SK-N-SH treated with all-trans-retinoic acid at 6 μM for 48 hours (cell line): ENCODE measurements around the gene SIRPB1.

Experiments
- ATAC-seq: fragments of 200-7000 bp; cut with Tn5 transposase; 3 replicates; pipeline ENCODE4 v1.9.1; 2020; ENCODE audit warnings: mild to moderate bottlenecking, moderate library complexity
- ARNTL ChIP-seq: fragments of 450-650 bp; formaldehyde crosslinking; IDR thresholded peaks from 2 replicates; pipeline ENCODE4 v1.5.0; 2020; ENCODE audit warnings: low read depth, mild to moderate bottlenecking, moderate library complexity, borderline replicate concordance
- BACH2 ChIP-seq: fragments of 250-450 bp; sonication (Bioruptor Pico); IDR thresholded peaks from 2 replicates; pipeline ENCODE4 v1.9.0; 2021; ENCODE audit warnings: mild to moderate bottlenecking, borderline replicate concordance
- CSDC2 ChIP-seq: fragments of 250-450 bp; sonication (Bioruptor Pico); IDR thresholded peaks from 2 replicates; pipeline ENCODE4 v1.5.0; 2020; ENCODE audit warnings: mild to moderate bottlenecking, moderate library complexity
- ESRRG ChIP-seq: fragments of 250-450 bp; sonication (Bioruptor Pico); IDR thresholded peaks from 2 replicates; pipeline ENCODE4 v1.6.1; 2021; ENCODE audit warnings: mild to moderate bottlenecking
- GLIS3 ChIP-seq: fragments of 250-450 bp; sonication (Bioruptor Pico); IDR thresholded peaks from 2 replicates; pipeline ENCODE4 v1.5.0; 2020; ENCODE audit warnings: mild to moderate bottlenecking, moderate library complexity
- OSR1 ChIP-seq: fragments of 250-450 bp; sonication (Bioruptor Pico); IDR thresholded peaks from 2 replicates; pipeline ENCODE4 v1.8.0; 2022; ENCODE audit warnings: moderate library complexity, mild to moderate bottlenecking, inconsistent platforms
- POU6F1 ChIP-seq: fragments of 250-450 bp; sonication (Bioruptor Pico); IDR thresholded peaks from 2 replicates; pipeline ENCODE4 v1.8.0; 2021; ENCODE audit warnings: low read depth, mild to moderate bottlenecking, moderate library complexity, borderline replicate concordance
- PPARA ChIP-seq: fragments of 250-450 bp; sonication (Bioruptor Pico); IDR thresholded peaks from 2 replicates; pipeline ENCODE4 v1.5.0; 2020; ENCODE audit warnings: mild to moderate bottlenecking, borderline replicate concordance
- RARB ChIP-seq: fragments of 250-450 bp; sonication (Bioruptor Pico); IDR thresholded peaks from 2 replicates; pipeline ENCODE4 v1.8.0; 2021; ENCODE audit warnings: mild to moderate bottlenecking, moderate library complexity
- SNAI2 ChIP-seq: fragments of 250-450 bp; sonication (Bioruptor Pico); IDR thresholded peaks from 2 replicates; pipeline ENCODE4 v1.5.0; 2020; ENCODE audit warnings: mild to moderate bottlenecking, moderate library complexity
- TOX ChIP-seq: fragments of 250-450 bp; sonication (Bioruptor Pico); IDR thresholded peaks from 2 replicates; pipeline ENCODE4 v1.8.0; 2021; ENCODE audit warnings: mild to moderate bottlenecking, moderate library complexity, borderline replicate concordance
- ZC3H10 ChIP-seq: fragments of 250-450 bp; sonication (Bioruptor Pico); IDR thresholded peaks from 2 replicates; pipeline ENCODE4 v1.5.1; 2021; ENCODE audit warnings: mild to moderate bottlenecking, moderate library complexity
- ZFP3 ChIP-seq: fragments of 250-450 bp; sonication (Bioruptor Pico); IDR thresholded peaks from 2 replicates; pipeline ENCODE4 v1.5.0; 2020; ENCODE audit warnings: mild to moderate bottlenecking, moderate library complexity
- ZFP30 ChIP-seq: fragments of 450-650 bp; formaldehyde crosslinking; IDR thresholded peaks from 2 replicates; pipeline ENCODE4 v1.5.0; 2022; ENCODE audit warnings: mild to moderate bottlenecking, moderate library complexity
- ZNF565 ChIP-seq: fragments of 450-650 bp; formaldehyde crosslinking; conservative IDR thresholded peaks from 2 replicates; pipeline ENCODE4 v1.5.0; 2020; ENCODE audit warnings: low read depth, mild to moderate bottlenecking, moderate library complexity
- ZNF70 ChIP-seq: fragments of 450-650 bp; formaldehyde crosslinking; IDR thresholded peaks from 2 replicates; pipeline ENCODE4 v1.5.0; 2020; ENCODE audit warnings: mild to moderate bottlenecking, moderate library complexity
- ZNF8 ChIP-seq: fragments of 450-650 bp; formaldehyde crosslinking; IDR thresholded peaks from 2 replicates; pipeline ENCODE4 v1.5.0; 2020; ENCODE audit warnings: mild to moderate bottlenecking, moderate library complexity
- TF ChIP-seq, protein P1 (sequence below): fragments of 250-450 bp; sonication (Bioruptor Pico); IDR thresholded peaks from 2 replicates; pipeline ENCODE4 v1.5.0; 2020; ENCODE audit warnings: mild to moderate bottlenecking, moderate library complexity
- TF ChIP-seq, protein P2 (sequence below): fragments of 250-450 bp; sonication (Bioruptor Pico); IDR thresholded peaks from 2 replicates; pipeline ENCODE4 v1.5.1; 2020; ENCODE audit warnings: low read depth, mild to moderate bottlenecking, moderate library complexity
- TF ChIP-seq, protein P3 (sequence below): fragments of 250-450 bp; sonication (Bioruptor Pico); IDR thresholded peaks from 2 replicates; pipeline ENCODE4 v1.5.1; 2021; ENCODE audit warnings: mild to moderate bottlenecking, moderate library complexity

Gene SIRPB1

DNA sequence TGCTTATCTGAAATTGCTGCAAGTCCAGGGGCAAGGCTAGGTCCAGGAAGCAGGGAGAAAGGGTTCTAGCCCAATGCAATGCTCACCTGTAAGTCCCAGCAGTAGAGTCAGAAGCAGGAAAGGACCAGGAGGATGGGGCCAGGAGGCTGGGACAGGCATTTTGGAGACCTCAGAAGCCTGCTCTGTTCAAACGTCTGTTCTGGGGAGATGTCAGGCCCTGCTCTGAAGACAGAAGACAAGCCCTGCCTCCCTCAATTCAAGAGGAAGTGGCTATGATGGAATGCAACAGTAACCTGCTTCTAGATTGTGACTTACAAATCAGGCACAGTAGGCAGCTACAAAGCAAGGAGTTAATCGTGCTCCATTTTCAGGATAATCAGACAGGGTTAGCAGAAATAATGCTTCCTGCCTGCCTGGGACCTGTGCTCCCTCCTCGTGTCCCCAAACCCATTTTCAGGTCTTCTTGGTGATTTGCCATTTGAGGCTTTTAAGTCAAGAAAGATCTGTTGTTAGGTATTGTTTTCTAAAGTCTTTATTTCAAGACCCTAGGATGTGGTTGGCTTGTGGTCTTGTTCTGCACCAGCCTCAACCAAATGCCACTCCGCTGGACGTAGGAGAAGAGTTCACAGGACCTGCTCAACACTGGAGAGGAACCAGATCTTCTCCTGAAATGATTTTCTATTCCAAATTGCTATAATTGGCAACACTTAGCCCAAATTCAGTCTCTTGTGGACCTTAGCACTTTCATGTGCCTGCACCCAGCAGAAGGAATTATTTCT is 37.9 kb upstream of the SIRPB1 start, which contains the start of gene SIRPG:
Gene SIRPG, minus strand, starts transcription at position 224 of the 779 bp plus-strand sequence. Its CDS starts 65 bp downstream, at position 159.
- no peak for TF ChIP-seq CSDC2 (CRISPR knock-in tag)
- no peak for ATAC-seq

DNA sequence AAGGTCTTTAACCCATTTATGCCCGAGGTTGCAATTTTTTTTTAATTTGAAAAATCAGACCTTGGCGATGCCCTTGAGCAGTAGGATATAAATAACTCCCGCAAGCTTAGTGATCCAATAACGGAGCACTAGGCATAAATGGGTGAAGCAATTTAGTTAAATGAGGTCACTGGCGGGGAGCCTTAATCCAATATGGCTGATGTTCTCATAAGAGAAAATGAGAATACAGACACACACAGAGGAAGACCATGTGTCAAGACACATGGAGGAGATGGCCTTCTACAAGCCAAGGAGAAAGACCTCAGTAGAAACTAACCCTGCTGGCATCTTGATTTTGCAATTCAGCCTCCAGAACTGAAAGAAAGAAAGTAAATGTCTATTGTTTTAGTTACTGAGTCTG is 37.0 kb upstream of the SIRPB1 start:
- ATAC-seq, result no peak

DNA sequence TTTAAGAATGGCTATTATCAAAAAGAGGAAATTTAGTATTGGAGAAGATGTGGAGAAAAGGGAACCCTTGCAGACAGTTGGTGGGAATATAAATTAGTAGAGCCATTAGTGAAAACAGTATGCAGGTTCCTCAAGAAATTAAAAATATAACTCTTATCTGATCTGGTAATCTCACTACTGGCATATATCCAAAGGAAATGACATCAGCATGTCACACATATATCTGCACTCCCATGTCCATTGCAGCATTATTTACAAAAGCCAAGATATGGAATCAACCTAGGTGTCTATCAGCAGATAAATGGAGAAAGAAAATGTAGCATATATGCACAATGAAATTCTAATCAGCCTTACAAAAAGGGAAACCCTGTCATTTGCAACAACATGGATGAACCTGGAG is 35.2 kb upstream of the SIRPB1 start:
- TF ChIP-seq, protein P1, sequence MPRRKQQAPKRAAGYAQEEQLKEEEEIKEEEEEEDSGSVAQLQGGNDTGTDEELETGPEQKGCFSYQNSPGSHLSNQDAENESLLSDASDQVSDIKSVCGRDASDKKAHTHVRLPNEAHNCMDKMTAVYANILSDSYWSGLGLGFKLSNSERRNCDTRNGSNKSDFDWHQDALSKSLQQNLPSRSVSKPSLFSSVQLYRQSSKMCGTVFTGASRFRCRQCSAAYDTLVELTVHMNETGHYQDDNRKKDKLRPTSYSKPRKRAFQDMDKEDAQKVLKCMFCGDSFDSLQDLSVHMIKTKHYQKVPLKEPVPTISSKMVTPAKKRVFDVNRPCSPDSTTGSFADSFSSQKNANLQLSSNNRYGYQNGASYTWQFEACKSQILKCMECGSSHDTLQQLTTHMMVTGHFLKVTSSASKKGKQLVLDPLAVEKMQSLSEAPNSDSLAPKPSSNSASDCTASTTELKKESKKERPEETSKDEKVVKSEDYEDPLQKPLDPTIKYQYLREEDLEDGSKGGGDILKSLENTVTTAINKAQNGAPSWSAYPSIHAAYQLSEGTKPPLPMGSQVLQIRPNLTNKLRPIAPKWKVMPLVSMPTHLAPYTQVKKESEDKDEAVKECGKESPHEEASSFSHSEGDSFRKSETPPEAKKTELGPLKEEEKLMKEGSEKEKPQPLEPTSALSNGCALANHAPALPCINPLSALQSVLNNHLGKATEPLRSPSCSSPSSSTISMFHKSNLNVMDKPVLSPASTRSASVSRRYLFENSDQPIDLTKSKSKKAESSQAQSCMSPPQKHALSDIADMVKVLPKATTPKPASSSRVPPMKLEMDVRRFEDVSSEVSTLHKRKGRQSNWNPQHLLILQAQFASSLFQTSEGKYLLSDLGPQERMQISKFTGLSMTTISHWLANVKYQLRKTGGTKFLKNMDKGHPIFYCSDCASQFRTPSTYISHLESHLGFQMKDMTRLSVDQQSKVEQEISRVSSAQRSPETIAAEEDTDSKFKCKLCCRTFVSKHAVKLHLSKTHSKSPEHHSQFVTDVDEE, result no peak
- TF ChIP-seq GLIS3 (CRISPR knock-in tag) (no peak), ZFP30 (CRISPR knock-in tag) (no peak), ZNF70 (CRISPR knock-in tag) (no peak), ESRRG (no peak), ARNTL (CRISPR knock-in tag) (no peak), ZNF565 (no peak), PPARA (CRISPR knock-in tag) (no peak), TOX (CRISPR knock-in tag) (no peak), ZC3H10 (CRISPR knock-in tag) (no peak), RARB (CRISPR knock-in tag) (no peak), CSDC2 (CRISPR knock-in tag) (no peak), POU6F1 (CRISPR knock-in tag) (no peak), ZNF8 (CRISPR knock-in tag) (no peak), SNAI2 (CRISPR knock-in tag) (no peak)
- TF ChIP-seq, protein P2, sequence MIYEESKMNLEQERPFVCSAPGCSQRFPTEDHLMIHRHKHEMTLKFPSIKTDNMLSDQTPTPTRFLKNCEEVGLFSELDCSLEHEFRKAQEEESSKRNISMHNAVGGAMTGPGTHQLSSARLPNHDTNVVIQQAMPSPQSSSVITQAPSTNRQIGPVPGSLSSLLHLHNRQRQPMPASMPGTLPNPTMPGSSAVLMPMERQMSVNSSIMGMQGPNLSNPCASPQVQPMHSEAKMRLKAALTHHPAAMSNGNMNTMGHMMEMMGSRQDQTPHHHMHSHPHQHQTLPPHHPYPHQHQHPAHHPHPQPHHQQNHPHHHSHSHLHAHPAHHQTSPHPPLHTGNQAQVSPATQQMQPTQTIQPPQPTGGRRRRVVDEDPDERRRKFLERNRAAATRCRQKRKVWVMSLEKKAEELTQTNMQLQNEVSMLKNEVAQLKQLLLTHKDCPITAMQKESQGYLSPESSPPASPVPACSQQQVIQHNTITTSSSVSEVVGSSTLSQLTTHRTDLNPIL (CRISPR knock-in tag), result no peak
- ATAC-seq, result no peak

More for the DNA sequence above, 37.0 kb upstream of the SIRPB1 start:
- TF ChIP-seq, protein P3, sequence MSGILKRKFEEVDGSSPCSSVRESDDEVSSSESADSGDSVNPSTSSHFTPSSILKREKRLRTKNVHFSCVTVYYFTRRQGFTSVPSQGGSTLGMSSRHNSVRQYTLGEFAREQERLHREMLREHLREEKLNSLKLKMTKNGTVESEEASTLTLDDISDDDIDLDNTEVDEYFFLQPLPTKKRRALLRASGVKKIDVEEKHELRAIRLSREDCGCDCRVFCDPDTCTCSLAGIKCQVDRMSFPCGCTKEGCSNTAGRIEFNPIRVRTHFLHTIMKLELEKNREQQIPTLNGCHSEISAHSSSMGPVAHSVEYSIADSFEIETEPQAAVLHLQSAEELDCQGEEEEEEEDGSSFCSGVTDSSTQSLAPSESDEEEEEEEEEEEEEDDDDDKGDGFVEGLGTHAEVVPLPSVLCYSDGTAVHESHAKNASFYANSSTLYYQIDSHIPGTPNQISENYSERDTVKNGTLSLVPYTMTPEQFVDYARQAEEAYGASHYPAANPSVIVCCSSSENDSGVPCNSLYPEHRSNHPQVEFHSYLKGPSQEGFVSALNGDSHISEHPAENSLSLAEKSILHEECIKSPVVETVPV, result no peak
- TF ChIP-seq PPARA (CRISPR knock-in tag), result no peak
- no peak for TF ChIP-seq BACH2 (CRISPR knock-in tag)
- TF ChIP-seq SNAI2 (CRISPR knock-in tag), result no peak
- TF ChIP-seq OSR1 (CRISPR knock-in tag), result no peak
- TF ChIP-seq ZC3H10 (CRISPR knock-in tag), result no peak
- TF ChIP-seq, protein P1, result no peak
- TF ChIP-seq ZFP30 (CRISPR knock-in tag), result no peak
- no peak for TF ChIP-seq ZFP3 (CRISPR knock-in tag)
